HEK293 (cell line): Measurements from ENCODE around the gene ARAP1.

Experiments used
- CTCF ChIA-PET: fragments of 350-600 bp; formaldehyde crosslinking; extraction: SDS; loops from one replicate; lab custom pipeline; 2021; ENCODE audit warnings: antibody characterized with exemption; lab: Yijun Ruan, JAX
- POLR2A ChIA-PET: fragments of 300-600 bp; formaldehyde crosslinking; extraction: SDS; loops from one replicate; lab custom pipeline; 2020; ENCODE audit warnings: antibody characterized with exemption, inconsistent platforms; lab: Yijun Ruan, JAX
- H3K27ac ChIP-seq: fragments of 200-500 bp; sonication (Bioruptor generic); 2 replicates; pipeline ENCODE4 v1.5.1; 2014; ENCODE audit warnings: low read depth, low read length, control low read depth, inconsistent platforms; ENCODE audit errors: extremely low read depth
- H3K36me3 ChIP-seq, 2 experiments: fragments of 200-500 bp in 1 of 2; sonication (Bioruptor generic) in 1 of 2; 1 replicate in 1 of 2; 2 replicates in 1 of 2; pipeline ENCODE4 v1.5.1; 2014 to 2017; ENCODE audit warnings: inconsistent platforms in 2 of 2, low read length in 2 of 2; ENCODE audit not compliant: control insufficient read depth in 2 of 2, insufficient read depth in 1 of 2
- H3K4me1 ChIP-seq: fragments of 200-500 bp; sonication (Bioruptor generic); 2 replicates; pipeline ENCODE4 v1.5.1; 2014; ENCODE audit warnings: mild to moderate bottlenecking, low read length, inconsistent platforms; ENCODE audit not compliant: control insufficient read depth, insufficient read depth
- H3K4me3 ChIP-seq: 2 replicates; pipeline ENCODE4 v1.5.1; 2011; ENCODE audit warnings: low read depth, mild to moderate bottlenecking, control low read depth, low read length, moderate library complexity
- H3K9me3 ChIP-seq: fragments of 200-500 bp; sonication (Bioruptor generic); 2 replicates; pipeline ENCODE4 v1.5.1; 2014; ENCODE audit warnings: low read depth, low read length, inconsistent platforms; ENCODE audit not compliant: control insufficient read depth, insufficient read depth
- ATF2 ChIP-seq: fragments of 450-650 bp; formaldehyde crosslinking; IDR thresholded peaks from 2 replicates; pipeline ENCODE4 v1.5.1; 2016; ENCODE audit warnings: missing biosample characterization, missing genetic modification characterization, low read depth
- GLIS2 ChIP-seq: fragments of 450-650 bp; formaldehyde crosslinking; IDR thresholded peaks from 2 replicates; pipeline ENCODE4 v1.5.1; 2016; ENCODE audit warnings: missing biosample characterization, missing genetic modification characterization
- PATZ1 ChIP-seq: fragments of 450-650 bp; formaldehyde crosslinking; IDR thresholded peaks from 2 replicates; pipeline ENCODE4 v1.5.1; 2016; ENCODE audit warnings: missing biosample characterization, missing genetic modification characterization
- ZBTB26 ChIP-seq: fragments of 450-650 bp; formaldehyde crosslinking; optimal IDR thresholded peaks from 2 replicates; pipeline ENCODE3; 2016; ENCODE audit warnings: missing biosample characterization, mild to moderate bottlenecking, missing genetic modification characterization
- ZBTB48 ChIP-seq: fragments of 450-650 bp; formaldehyde crosslinking; IDR thresholded peaks from 2 replicates; pipeline ENCODE4 v1.5.1; 2016; ENCODE audit warnings: missing biosample characterization, missing genetic modification characterization
- ZBTB7A ChIP-seq: fragments of 450-650 bp; formaldehyde crosslinking; IDR thresholded peaks from 2 replicates; pipeline ENCODE4 v1.5.1; 2016; ENCODE audit warnings: low read depth, missing biosample characterization, missing genetic modification characterization
- ZNF10 ChIP-seq: fragments of 450-650 bp; formaldehyde crosslinking; IDR thresholded peaks from 2 replicates; pipeline ENCODE4 v1.5.1; 2017; ENCODE audit warnings: missing biosample characterization, missing genetic modification characterization
- ZNF140 ChIP-seq: fragments of 450-650 bp; formaldehyde crosslinking; IDR thresholded peaks from 2 replicates; pipeline ENCODE4 v1.5.1; 2016; ENCODE audit warnings: missing biosample characterization, missing genetic modification characterization
- ZNF214 ChIP-seq: fragments of 450-650 bp; formaldehyde crosslinking; IDR thresholded peaks from 2 replicates; pipeline ENCODE4 v1.5.1; 2017; ENCODE audit warnings: missing biosample characterization, mild to moderate bottlenecking, missing genetic modification characterization, borderline replicate concordance
- ZNF274 ChIP-seq, 2 experiments: fragments of 200-500 bp in 1 of 2; fragments of 450-650 bp in 1 of 2; sonication (Bioruptor generic) in 1 of 2; formaldehyde crosslinking in 1 of 2; IDR thresholded peaks; 2 replicates each; pipeline versions ENCODE4 v1.5.1 to v1.6.1; 2014 to 2016; ENCODE audit warnings: borderline replicate concordance in 1 of 2, inconsistent platforms in 1 of 2, low read length in 1 of 2, missing biosample characterization in 1 of 2, missing genetic modification characterization in 1 of 2
- ZNF324 ChIP-seq: fragments of 450-650 bp; formaldehyde crosslinking; IDR thresholded peaks from 2 replicates; pipeline ENCODE4 v1.5.1; 2016; ENCODE audit warnings: missing biosample characterization, missing genetic modification characterization
- ZNF777 ChIP-seq: fragments of 450-650 bp; formaldehyde crosslinking; IDR thresholded peaks from 2 replicates; pipeline ENCODE4 v1.5.1; 2017; ENCODE audit warnings: missing biosample characterization, missing genetic modification characterization, borderline replicate concordance
- ZXDB ChIP-seq: fragments of 450-650 bp; formaldehyde crosslinking; IDR thresholded peaks from 2 replicates; pipeline ENCODE4 v1.5.1; 2016; ENCODE audit warnings: missing biosample characterization, missing genetic modification characterization
- TF ChIP-seq, protein P1 (sequence below): fragments of 450-650 bp; formaldehyde crosslinking; conservative IDR thresholded peaks from 2 replicates; pipeline ENCODE4 v1.5.1; 2016; ENCODE audit warnings: low read depth, missing biosample characterization, missing genetic modification characterization
- TF ChIP-seq, protein P2 (sequence below): fragments of 450-650 bp; formaldehyde crosslinking; IDR thresholded peaks from 2 replicates; pipeline ENCODE4 v1.5.1; 2017; ENCODE audit warnings: missing biosample characterization, missing genetic modification characterization

ARAP1 gene

DNA sequence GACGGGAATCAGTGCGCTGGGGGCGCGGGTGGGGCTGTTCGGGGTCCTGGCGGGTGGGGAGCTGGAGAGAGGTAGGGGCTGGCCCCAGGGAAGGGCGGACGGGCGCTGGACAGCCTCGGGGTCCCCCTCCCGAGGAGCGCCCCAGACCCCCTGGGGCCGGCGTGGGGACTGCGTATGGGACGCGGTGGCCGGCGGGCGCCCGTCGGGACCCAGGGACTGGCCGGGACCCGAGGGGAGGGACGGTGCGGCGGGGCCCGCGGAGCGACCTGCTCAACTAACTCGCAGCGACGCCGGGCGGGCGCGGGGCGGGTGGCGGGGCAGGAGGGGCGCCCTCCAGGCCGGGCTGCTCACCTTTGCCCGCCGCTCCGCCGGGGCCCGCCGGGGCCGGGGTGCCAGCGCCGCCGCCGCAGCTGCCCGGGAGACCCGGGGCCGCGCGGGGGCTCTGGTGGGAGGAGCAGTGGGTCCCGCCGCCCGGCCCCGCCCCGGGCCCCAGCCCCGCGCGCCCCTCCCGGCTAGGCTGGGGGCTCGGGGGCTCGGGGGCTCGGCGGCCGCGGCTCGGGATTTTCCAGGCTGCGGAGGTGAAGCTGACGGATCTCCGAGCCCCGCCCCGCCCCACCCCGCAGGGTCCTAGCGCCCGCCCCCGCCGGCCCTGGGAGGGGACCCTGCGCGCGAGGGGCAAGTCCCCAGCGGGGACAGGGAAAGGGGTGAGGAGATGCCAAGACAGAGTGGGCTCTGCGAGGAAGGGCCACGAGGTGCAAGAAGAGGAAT is 29.3 kb upstream of the ARAP1 start:
- Histone ChIP-seq H3K9me3 (no peaks in the 10 kb centered on the region), H3K27ac (no peak overlapping the region), H3K4me1 (no peaks in the 10 kb centered on the region), H3K4me3 (peak overlapping the region; percentile 28), H3K36me3 (peaks cover 0 to 5% of the 10 kb centered on the region in 2 experiments; a peak in 1 of 3 replicates)
- TF ChIP-seq, protein P1, sequence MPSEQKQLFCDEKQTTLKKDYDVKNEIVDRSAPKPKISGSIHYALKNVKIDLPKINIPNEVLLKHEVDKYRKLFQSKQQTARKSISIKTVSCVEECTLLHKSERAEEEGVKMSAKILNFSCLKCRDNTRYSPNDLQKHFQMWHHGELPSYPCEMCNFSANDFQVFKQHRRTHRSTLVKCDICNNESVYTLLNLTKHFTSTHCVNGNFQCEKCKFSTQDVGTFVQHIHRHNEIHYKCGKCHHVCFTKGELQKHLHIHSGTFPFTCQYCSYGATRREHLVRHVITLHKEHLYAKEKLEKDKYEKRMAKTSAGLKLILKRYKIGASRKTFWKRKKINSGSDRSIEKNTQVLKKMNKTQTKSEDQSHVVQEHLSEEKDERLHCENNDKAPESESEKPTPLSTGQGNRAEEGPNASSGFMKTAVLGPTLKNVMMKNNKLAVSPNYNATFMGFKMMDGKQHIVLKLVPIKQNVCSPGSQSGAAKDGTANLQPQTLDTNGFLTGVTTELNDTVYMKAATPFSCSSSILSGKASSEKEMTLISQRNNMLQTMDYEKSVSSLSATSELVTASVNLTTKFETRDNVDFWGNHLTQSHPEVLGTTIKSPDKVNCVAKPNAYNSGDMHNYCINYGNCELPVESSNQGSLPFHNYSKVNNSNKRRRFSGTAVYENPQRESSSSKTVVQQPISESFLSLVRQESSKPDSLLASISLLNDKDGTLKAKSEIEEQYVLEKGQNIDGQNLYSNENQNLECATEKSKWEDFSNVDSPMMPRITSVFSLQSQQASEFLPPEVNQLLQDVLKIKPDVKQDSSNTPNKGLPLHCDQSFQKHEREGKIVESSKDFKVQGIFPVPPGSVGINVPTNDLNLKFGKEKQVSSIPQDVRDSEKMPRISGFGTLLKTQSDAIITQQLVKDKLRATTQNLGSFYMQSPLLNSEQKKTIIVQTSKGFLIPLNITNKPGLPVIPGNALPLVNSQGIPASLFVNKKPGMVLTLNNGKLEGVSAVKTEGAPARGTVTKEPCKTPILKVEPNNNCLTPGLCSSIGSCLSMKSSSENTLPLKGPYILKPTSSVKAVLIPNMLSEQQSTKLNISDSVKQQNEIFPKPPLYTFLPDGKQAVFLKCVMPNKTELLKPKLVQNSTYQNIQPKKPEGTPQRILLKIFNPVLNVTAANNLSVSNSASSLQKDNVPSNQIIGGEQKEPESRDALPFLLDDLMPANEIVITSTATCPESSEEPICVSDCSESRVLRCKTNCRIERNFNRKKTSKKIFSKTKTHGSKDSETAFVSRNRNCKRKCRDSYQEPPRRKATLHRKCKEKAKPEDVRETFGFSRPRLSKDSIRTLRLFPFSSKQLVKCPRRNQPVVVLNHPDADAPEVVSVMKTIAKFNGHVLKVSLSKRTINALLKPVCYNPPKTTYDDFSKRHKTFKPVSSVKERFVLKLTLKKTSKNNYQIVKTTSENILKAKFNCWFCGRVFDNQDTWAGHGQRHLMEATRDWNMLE, result no peak
- TF ChIP-seq ZNF140 (tag by site-specific recombination) (no peak), GLIS2 (tag by site-specific recombination) (peak; percentile 20), ZNF777 (tag by site-specific recombination) (no peak), ZBTB48 (tag by site-specific recombination) (peak; percentile 76; the same call in 1 of the 2 replicates), ZBTB7A (tag by site-specific recombination) (0 out of 2 replicates have a peak, but pooled peaks have one; percentile 39), ZBTB26 (tag by site-specific recombination) (peak; percentile 4), PATZ1 (tag by site-specific recombination) (no peak)
- ChIA-PET POLR2A (interaction anchor here (1.4 to 1.8 kb wide), 3 partner anchors 13 to 59 kb away, joined by 3 to 11 read pairs (median 6); partner anchors contain the start of gene STARD10), CTCF (interaction anchor here (0.5 to 2.6 kb wide), 4 partner anchors 11 to 340 kb away, joined by 3 to 9 read pairs (median 6); partner anchors contain the start of gene STARD10)

DNA sequence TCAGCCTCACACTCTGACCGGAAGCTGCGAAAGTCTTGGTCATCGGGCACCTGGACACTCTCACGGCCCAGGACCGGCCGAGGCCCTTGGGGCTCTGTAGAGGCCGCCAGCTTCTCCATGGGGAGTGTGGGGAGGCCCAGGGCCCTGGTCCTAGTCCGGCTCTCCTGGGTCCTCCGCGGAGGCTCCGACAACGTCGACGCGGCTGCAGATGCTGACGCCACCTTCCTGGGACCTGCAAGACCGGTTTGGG is 28.8 kb upstream of the ARAP1 start:
- Histone ChIP-seq H3K27ac (no peak overlapping the region), H3K36me3 (peaks cover 0 to 5% of the 10 kb centered on the region in 2 experiments; a peak in 1 of 3 replicates), H3K9me3 (no peaks in the 10 kb centered on the region), H3K4me1 (no peaks in the 10 kb centered on the region), H3K4me3 (peak overlapping the region; percentile 28)
- ChIA-PET CTCF (interaction anchor here (2.6 kb wide), 1 partner anchor 13 kb away, joined by 9 read pairs; the partner anchor contains the start of gene STARD10), POLR2A (no interaction called here)
- TF ChIP-seq, protein P2, sequence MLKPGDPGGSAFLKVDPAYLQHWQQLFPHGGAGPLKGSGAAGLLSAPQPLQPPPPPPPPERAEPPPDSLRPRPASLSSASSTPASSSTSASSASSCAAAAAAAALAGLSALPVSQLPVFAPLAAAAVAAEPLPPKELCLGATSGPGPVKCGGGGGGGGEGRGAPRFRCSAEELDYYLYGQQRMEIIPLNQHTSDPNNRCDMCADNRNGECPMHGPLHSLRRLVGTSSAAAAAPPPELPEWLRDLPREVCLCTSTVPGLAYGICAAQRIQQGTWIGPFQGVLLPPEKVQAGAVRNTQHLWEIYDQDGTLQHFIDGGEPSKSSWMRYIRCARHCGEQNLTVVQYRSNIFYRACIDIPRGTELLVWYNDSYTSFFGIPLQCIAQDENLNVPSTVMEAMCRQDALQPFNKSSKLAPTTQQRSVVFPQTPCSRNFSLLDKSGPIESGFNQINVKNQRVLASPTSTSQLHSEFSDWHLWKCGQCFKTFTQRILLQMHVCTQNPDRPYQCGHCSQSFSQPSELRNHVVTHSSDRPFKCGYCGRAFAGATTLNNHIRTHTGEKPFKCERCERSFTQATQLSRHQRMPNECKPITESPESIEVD, result no peak
- TF ChIP-seq ZBTB48 (tag by site-specific recombination), result no peak
- no peak for TF ChIP-seq ZXDB (tag by site-specific recombination)
- no peak for TF ChIP-seq ZNF214
- no peak for TF ChIP-seq ZNF10 (tag by site-specific recombination)
- TF ChIP-seq ZNF324 (tag by site-specific recombination), result no peak
- TF ChIP-seq ZNF274 (IDR thresholded peaks at IDR 0.05; ENCODE audit: low read length), result no peak
- no peak for TF ChIP-seq ZNF274 (tag by site-specific recombination; IDR thresholded peaks at IDR 0.05; ENCODE audit: borderline replicate concordance)
- TF ChIP-seq ZBTB26 (tag by site-specific recombination), result no peak
- no peak for TF ChIP-seq ATF2
